GM18907 (cell line): ENCODE data around the gene HOXB1.

ENCODE experiments used
- ATAC-seq: cut with Tn5 transposase; IDR thresholded peaks from one replicate; pipeline ENCODE4 v1.9.1; 2021; ENCODE audit warnings: mild to moderate bottlenecking, moderate library complexity; ENCODE audit not compliant: unreplicated experiment

Gene HOXB1

GRCh38 chr17:48530887-48531272 lies at the start of gene HOXB1:
TSS of gene HOXB1 (minus strand) at chr17:48531011. CDS start at chr17:48530904, 107 bp downstream.
- ATAC-seq = no peak

GRCh38 chr17:48579760-48580554 lies 49.1 kb upstream of the HOXB1 start:
- no peak for ATAC-seq

- ATAC-seq = no peak
Measured at GRCh38 chr17:48579471-48579759, 48.6 kb upstream of the HOXB1 start.

GRCh38 chr17:48578616-48579470 lies 48.0 kb upstream of the HOXB1 start:
- ATAC-seq = peak; percentile 24

- ATAC-seq = peak; percentile 59
Measured at GRCh38 chr17:48577946-48578615, 47.3 kb upstream of the HOXB1 start, which contains the start of gene HOXB4. TSS of gene HOXB4 (minus strand) at chr17:48578350. CDS start at chr17:48578319, 31 bp downstream.

GRCh38 chr17:48577330-48577945 lies 46.6 kb upstream of the HOXB1 start:
- ATAC-seq = peak; percentile 1

GRCh38 chr17:48576479-48577309 lies 45.9 kb upstream of the HOXB1 start:
- ATAC-seq = no peak

- ATAC-seq = no peak
Measured at GRCh38 chr17:48575673-48576478, 45.1 kb upstream of the HOXB1 start.

- ATAC-seq = no peak
Measured at GRCh38 chr17:48575066-48575582, 44.3 kb upstream of the HOXB1 start.

- no peak for ATAC-seq
Measured at GRCh38 chr17:48574505-48575065, 43.8 kb upstream of the HOXB1 start.

- no peak for ATAC-seq
Measured at GRCh38 chr17:48571826-48572417, 41.1 kb upstream of the HOXB1 start.

GRCh38 chr17:48571024-48571818 lies 40.4 kb upstream of the HOXB1 start:
- no peak for ATAC-seq

- ATAC-seq = no peak
Measured at GRCh38 chr17:48570325-48571023, 39.7 kb upstream of the HOXB1 start.

- ATAC-seq = no peak
Measured at GRCh38 chr17:48569674-48570324, 39.0 kb upstream of the HOXB1 start.

GRCh38 chr17:48569240-48569582 lies 38.4 kb upstream of the HOXB1 start:
- ATAC-seq = no peak

GRCh38 chr17:48568499-48569239 lies 37.9 kb upstream of the HOXB1 start:
- no peak for ATAC-seq
